HCT116 (cell line): ENCODE data around the gene SLC22A2. TPM values are rescaled to one million over a fixed set of nuclear protein-coding genes. Genes with fewer than 3 reads are reported as not detected.

Experiments used
- ATAC-seq: fragments of 200-7000 bp; cut with Tn5 transposase; 2 replicates; pipeline ENCODE4 v1.9.1; 2020; ENCODE audit warnings: mild to moderate bottlenecking, moderate library complexity
- BruUV-seq: library from RNA; stranded (reverse); fragments of 400-500 nt; replicated peaks from 2 replicates; lab custom pipeline; 2021; lab: Mats Ljungman, UMichigan
- CTCF ChIA-PET: fragments of 300-600 bp; sonication (Branson Sonifier 250); formaldehyde crosslinking; loops from one replicate; lab custom pipeline; 2021; ENCODE audit warnings: antibody characterized with exemption; lab: Charles Lee
- POLR2A ChIA-PET: fragments of 300-600, 350-600 bp; sonication (Branson Sonifier 250); formaldehyde crosslinking; loops from one replicate; lab custom pipeline; 2021; ENCODE audit warnings: antibody characterized with exemption; lab: Charles Lee
- RAD21 ChIA-PET, 2 experiments: fragments of 300-600 bp; sonication (Branson Sonifier 250); formaldehyde crosslinking; loops; one replicate each; lab custom pipeline; 2023; ENCODE audit warnings: low total read pairs in 2 of 2; ENCODE audit not compliant: uncharacterized antibody in 2 of 2, unreplicated experiment in 2 of 2, low non-redundant PET in 1 of 2; lab: Charles Lee
- DNase-seq: peaks from one replicate; pipeline ENCODE4 v3.0.0-alpha.2; 2010; ENCODE audit warnings: low read depth, low spot score
- H2AFZ ChIP-seq: fragments of 200-600 bp; shearing (Covaris generic), sonication (generic); 2 replicates; pipeline ENCODE4 v1.6.1; 2017; ENCODE audit warnings: low read depth, mixed run types, mixed read lengths, antibody characterized with exemption, low read length; ENCODE audit not compliant: poor library complexity, severe bottlenecking
- H3K27ac ChIP-seq: 2 replicates; pipeline ENCODE4 v1.5.1; 2012; ENCODE audit warnings: low read depth, low read length
- H3K27me3 ChIP-seq: fragments of 200-600 bp; sonication (generic); 2 replicates; pipeline ENCODE4 v1.6.1; 2016; ENCODE audit warnings: mixed run types, low read length, mixed read lengths; ENCODE audit not compliant: insufficient read depth
- H3K36me3 ChIP-seq, 2 experiments: fragments of 200-500 bp in 1 of 2; fragments of 200-600 bp in 1 of 2; sonication (Bioruptor generic) in 1 of 2; sonication (generic) in 1 of 2; 2 replicates each; pipeline versions ENCODE4 v1.5.1 to v1.6.1; 2014 to 2016; ENCODE audit warnings: low read length in 2 of 2, inconsistent platforms in 1 of 2, mixed read lengths in 1 of 2, mixed run types in 1 of 2; ENCODE audit not compliant: insufficient read depth in 2 of 2, control insufficient read depth in 1 of 2
- H3K4me1 ChIP-seq, 2 experiments: fragments of 200-600 bp in 1 of 2; sonication (generic) in 1 of 2; 2 replicates each; pipeline versions ENCODE4 v1.5.1 to v1.6.1; 2012 to 2017; ENCODE audit warnings: low read length in 2 of 2, inconsistent platforms in 1 of 2, mild to moderate bottlenecking in 1 of 2, mixed read lengths in 1 of 2, mixed run types in 1 of 2, moderate library complexity in 1 of 2; ENCODE audit not compliant: insufficient read depth in 2 of 2, control insufficient read depth in 1 of 2
- H3K4me2 ChIP-seq: fragments of 200-600 bp; sonication (generic); 2 replicates; pipeline ENCODE4 v1.6.1; 2017; ENCODE audit warnings: mixed run types, low read length, mixed read lengths
- H3K4me3 ChIP-seq, 2 experiments: fragments of 200-600 bp in 1 of 2; sonication (generic) in 1 of 2; replicated peaks in 1 of 2; 2 replicates each; pipeline ENCODE4 v1.5.1; 2011 to 2016; ENCODE audit warnings: low read length in 2 of 2, control low read depth in 1 of 2, low read depth in 1 of 2, mild to moderate bottlenecking in 1 of 2, mixed read lengths in 1 of 2, mixed run types in 1 of 2
- H3K79me2 ChIP-seq: fragments of 200-600 bp; sonication (generic); 2 replicates; pipeline ENCODE4 v1.6.1; 2017; ENCODE audit warnings: mild to moderate bottlenecking, mixed run types, low read length, moderate library complexity, mixed read lengths; ENCODE audit not compliant: insufficient read depth
- H3K9ac ChIP-seq: fragments of 200-600 bp; sonication (generic); 2 replicates; pipeline ENCODE4 v1.6.1; 2016; ENCODE audit warnings: low read length, mixed read lengths
- H3K9me2 ChIP-seq: fragments of 200-600 bp; sonication (generic), shearing (Covaris generic); 2 replicates; pipeline ENCODE4 v1.6.1; 2017; ENCODE audit warnings: mixed run types, mild to moderate bottlenecking, moderate library complexity; ENCODE audit not compliant: insufficient read depth
- H3K9me3 ChIP-seq, 2 experiments: fragments of 200-500 bp in 1 of 2; fragments of 200-600 bp in 1 of 2; sonication (Bioruptor generic) in 1 of 2; sonication (generic) in 1 of 2; 2 replicates each; pipeline ENCODE4 v1.6.1; 2014 to 2017; ENCODE audit warnings: low read length in 2 of 2, mixed read lengths in 2 of 2, inconsistent platforms in 1 of 2, low read depth in 1 of 2, mild to moderate bottlenecking in 1 of 2, mixed run types in 1 of 2, moderate library complexity in 1 of 2; ENCODE audit not compliant: control insufficient read depth in 1 of 2, insufficient read depth in 1 of 2
- H4K20me1 ChIP-seq: fragments of 200-600 bp; sonication (generic), shearing (Covaris generic); 2 replicates; pipeline ENCODE4 v1.6.1; 2017; ENCODE audit warnings: mixed run types, mild to moderate bottlenecking, moderate library complexity; ENCODE audit not compliant: insufficient read depth
- ATF3 ChIP-seq: IDR thresholded peaks from 2 replicates; pipeline ENCODE4 v1.6.1; 2012
- CBX3 ChIP-seq: IDR thresholded peaks from 2 replicates; pipeline ENCODE4 v1.6.1; 2012; ENCODE audit warnings: low read depth
- CEBPB ChIP-seq: IDR thresholded peaks from 2 replicates; pipeline ENCODE4 v1.6.1; 2012; ENCODE audit warnings: low read depth
- ELF1 ChIP-seq: IDR thresholded peaks from 2 replicates; pipeline ENCODE4 v1.6.1; 2012; ENCODE audit warnings: low read depth, borderline replicate concordance
- EZH2 ChIP-seq: fragments of 200-600 bp; sonication (generic); IDR thresholded peaks from 2 replicates; pipeline ENCODE4 v1.6.1; 2017; ENCODE audit warnings: antibody characterized with exemption, mixed run types
- EZH2phosphoT487 ChIP-seq: fragments of 200-600 bp; IDR thresholded peaks from 2 replicates; pipeline ENCODE4 v1.6.1; 2018; ENCODE audit warnings: antibody characterized with exemption, borderline replicate concordance
- JUND ChIP-seq: IDR thresholded peaks from 2 replicates; pipeline ENCODE4 v1.6.1; 2012
- MAX ChIP-seq: IDR thresholded peaks from 2 replicates; pipeline ENCODE4 v1.6.1; 2012
- POLR2A ChIP-seq: IDR thresholded peaks from 2 replicates; pipeline ENCODE4 v1.7.0; 2011; ENCODE audit warnings: borderline replicate concordance; ENCODE audit not compliant: insufficient read depth, insufficient read length; ENCODE audit errors: extremely low read depth
- POLR2AphosphoS5 ChIP-seq: IDR thresholded peaks from 2 replicates; pipeline ENCODE4 v1.6.1; 2011; ENCODE audit warnings: mild to moderate bottlenecking, low read depth, low read length, moderate library complexity
- RAD21 ChIP-seq: IDR thresholded peaks from 2 replicates; pipeline ENCODE4 v1.6.1; 2012; ENCODE audit warnings: low read depth, mild to moderate bottlenecking
- REST ChIP-seq: IDR thresholded peaks from 2 replicates; pipeline ENCODE4 v1.6.1; 2012; ENCODE audit warnings: low read depth
- SIN3A ChIP-seq: IDR thresholded peaks from 2 replicates; pipeline ENCODE4 v1.6.1; 2012; ENCODE audit warnings: low read depth
- SP1 ChIP-seq: IDR thresholded peaks from 2 replicates; pipeline ENCODE4 v1.6.1; 2012; ENCODE audit warnings: low read depth
- TCF7L2 ChIP-seq: IDR thresholded peaks from 2 replicates; pipeline ENCODE4 v1.7.0; 2011; ENCODE audit warnings: borderline replicate concordance, inconsistent platforms; ENCODE audit not compliant: insufficient read depth, insufficient read length; ENCODE audit errors: extremely low read depth
- YY1 ChIP-seq: IDR thresholded peaks from 2 replicates; pipeline ENCODE4 v1.6.1; 2011; ENCODE audit warnings: low read length, low read depth, moderate library complexity, mild to moderate bottlenecking; ENCODE audit not compliant: insufficient replicate concordance; ENCODE audit errors: extremely low read depth
- ZFX ChIP-seq: fragments of 450-650 bp; IDR thresholded peaks from 2 replicates; pipeline ENCODE4 v1.6.1; 2017
- ZNF274 ChIP-seq: fragments of 200-500 bp; sonication (Bioruptor generic); IDR thresholded peaks from 2 replicates; pipeline ENCODE4 v1.6.1; 2014; ENCODE audit warnings: mild to moderate bottlenecking, low read depth, low read length, inconsistent platforms
- intact Hi-C: fragments of 100-400 bp; cut with micrococcal nuclease; formaldehyde crosslinking; loops from 2 replicates; pipeline ENCODE4 v1.10.0; 2022
- total RNA-seq: library from RNA; stranded (reverse); gene quantifications from one replicate; pipeline ENCODE4 v1.2.1, GENCODE V29; 2021; ENCODE audit not compliant: unreplicated experiment

SLC22A2 gene
- total RNA-seq, 1 experiment from 2014 or later, result not detected

- CTCF ChIA-PET, result no interaction called here
Observed at GRCh38 chr6:160276126-160276525, 17.5 kb upstream of the SLC22A2 start.

GRCh38 chr6:160275511-160276003 lies 16.9 kb upstream of the SLC22A2 start:
- no peaks in the 10 kb centered on the region for H3K79me2 ChIP-seq
- CTCF ChIA-PET, result no interaction called here
- H3K9me2 ChIP-seq, result no peaks in the 10 kb centered on the region
- no peaks in the 10 kb centered on the region for H3K9me3 ChIP-seq
- intact Hi-C loops, result no loop called here
- POLR2A ChIA-PET, result no interaction called here
- RAD21 ChIA-PET, result no interaction called here
- ATAC-seq (no peak), DNase-seq (no peak)
- H4K20me1 ChIP-seq, result no peaks in the 10 kb centered on the region
- no peak overlapping the region for H3K4me3 ChIP-seq
- H3K9ac ChIP-seq, result no peak overlapping the region
- H3K4me2 ChIP-seq, result no peak overlapping the region
- no peak overlapping the region for H2AFZ ChIP-seq
- no peak overlapping the region for H3K27ac ChIP-seq
- TF ChIP-seq YY1 (no peak), ZNF274 (no peak), JUND (no peak), CBX3 (no peak), POLR2AphosphoS5 (no peak), ATF3 (no peak), POLR2A (no peak), RAD21 (no peak), SP1 (no peak), MAX (no peak), EZH2 (no peak), ZFX (no peak), REST (no peak), CEBPB (no peak), ELF1 (no peak), TCF7L2 (no peak), SIN3A (no peak)
- H3K4me1 ChIP-seq, result no peaks in the 10 kb centered on the region
- H3K27me3 ChIP-seq, result no peaks in the 10 kb centered on the region
- H3K36me3 ChIP-seq, result no peaks in the 10 kb centered on the region
- BruUV-seq, result no TSS peak

More at GRCh38 chr6:160276126-160276525, 17.5 kb upstream of the SLC22A2 start:
- DNase-seq (no peak), ATAC-seq (no peak)
- no peak overlapping the region for H2AFZ ChIP-seq
- H3K4me1 ChIP-seq, result no peaks in the 10 kb centered on the region
- H3K4me2 ChIP-seq, result no peak overlapping the region
- TF ChIP-seq CEBPB, result no peak
- no peak for TF ChIP-seq POLR2AphosphoS5
- TF ChIP-seq POLR2A, result no peak
- TF ChIP-seq EZH2phosphoT487, result no peak
- TF ChIP-seq RAD21, result no peak
- TF ChIP-seq EZH2, result no peak
- TF ChIP-seq SIN3A, result no peak
- H3K79me2 ChIP-seq, result no peaks in the 10 kb centered on the region
- H3K27ac ChIP-seq, result no peak overlapping the region
- no peaks in the 10 kb centered on the region for H3K36me3 ChIP-seq
- no peaks in the 10 kb centered on the region for H3K27me3 ChIP-seq
- no peaks in the 10 kb centered on the region for H3K9me2 ChIP-seq
- H3K9ac ChIP-seq, result no peak overlapping the region
- H3K9me3 ChIP-seq, result no peaks in the 10 kb centered on the region
- intact Hi-C loops, result no loop called here
- no peaks in the 10 kb centered on the region for H4K20me1 ChIP-seq
- BruUV-seq, result no TSS peak
- RAD21 ChIA-PET, result no interaction called here
- no peak overlapping the region for H3K4me3 ChIP-seq
- POLR2A ChIA-PET, result no interaction called here
